IPS DF 6.9 (cell line): ENCODE measurements around the gene SSBP2.

Source experiments
- DNase-seq: peaks from one replicate; pipeline ENCODE4 v3.0.0-alpha.2; 2013; ENCODE audit warnings: low read depth, low spot score
- H3K27ac ChIP-seq: one replicate; pipeline ENCODE4 v1.5.1; 2013; ENCODE audit warnings: low read length, control low read depth
- H3K27me3 ChIP-seq: 2 replicates; pipeline ENCODE4 v1.6.1; 2013; ENCODE audit warnings: mild to moderate bottlenecking, low read length; ENCODE audit not compliant: control insufficient read depth, insufficient read depth
- H3K36me3 ChIP-seq: 2 replicates; pipeline ENCODE4 v1.6.1; 2013; ENCODE audit warnings: low read length; ENCODE audit not compliant: control insufficient read depth, insufficient read depth
- H3K4me1 ChIP-seq: 2 replicates; pipeline ENCODE4 v1.6.1; 2013; ENCODE audit warnings: low read length; ENCODE audit not compliant: control insufficient read depth, insufficient read depth
- H3K4me3 ChIP-seq: 2 replicates; pipeline ENCODE4 v1.5.1; 2013; ENCODE audit warnings: mild to moderate bottlenecking, low read length
- H3K9me3 ChIP-seq: 2 replicates; pipeline ENCODE4 v1.6.1; 2013; ENCODE audit warnings: low read length, inconsistent platforms; ENCODE audit not compliant: control insufficient read depth, insufficient read depth
- WGBS: extraction: QIAGEN DNeasy Blood & Tissue Kit; methylation state at CpG from one replicate; pipeline ENCODE4 v1.1.7; 2013; ENCODE audit warnings: mixed read lengths, missing lambda C conversion rate; ENCODE audit not compliant: insufficient read length, insufficient coverage; 5-methylcytosine and 5-hydroxymethylcytosine counted together

SSBP2 gene

GRCh38 chr5:81756016-81756415, 5.1 kb upstream of the SSBP2 start:
- H3K9me3 ChIP-seq = no peaks in the 10 kb centered on the region
- H3K4me1 ChIP-seq = peaks cover 1% of the 10 kb centered on the region; the same call in 1 of the 2 replicates
- H3K36me3 ChIP-seq = no peaks in the 10 kb centered on the region
- no peak for DNase-seq
- H3K4me3 ChIP-seq = no peak overlapping the region
- H3K27ac ChIP-seq = no peak overlapping the region
- H3K27me3 ChIP-seq = no peaks in the 10 kb centered on the region

DNA sequence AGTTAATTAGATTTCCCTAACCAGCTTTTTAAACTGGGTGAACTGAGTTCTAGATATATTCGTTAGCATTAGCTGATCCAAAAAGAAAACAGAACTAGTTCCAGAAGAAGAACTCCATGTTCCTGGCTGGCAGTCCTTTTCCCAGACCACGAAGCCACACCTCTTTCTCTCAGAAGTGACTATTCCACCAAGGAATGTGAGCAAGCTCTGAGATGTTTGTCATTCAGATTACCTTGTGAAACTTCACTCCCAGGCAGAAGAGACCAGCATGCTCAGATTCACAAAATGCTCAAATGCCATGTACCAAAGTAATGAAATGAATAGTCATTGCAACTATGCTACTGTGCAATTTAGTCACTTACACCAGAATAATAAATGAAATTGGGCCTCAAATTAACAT, 4.4 kb upstream of the SSBP2 start:
- no peaks in the 10 kb centered on the region for H3K27me3 ChIP-seq
- peaks cover 1% of the 10 kb centered on the region; the same call in 1 of the 2 replicates for H3K4me1 ChIP-seq
- no peak overlapping the region for H3K27ac ChIP-seq
- WGBS = no CpG with 5 or more reads among the region's 2 CpGs
- no peak overlapping the region for H3K4me3 ChIP-seq
- no peaks in the 10 kb centered on the region for H3K9me3 ChIP-seq
- no peaks in the 10 kb centered on the region for H3K36me3 ChIP-seq
- DNase-seq = peak; percentile 60

DNA sequence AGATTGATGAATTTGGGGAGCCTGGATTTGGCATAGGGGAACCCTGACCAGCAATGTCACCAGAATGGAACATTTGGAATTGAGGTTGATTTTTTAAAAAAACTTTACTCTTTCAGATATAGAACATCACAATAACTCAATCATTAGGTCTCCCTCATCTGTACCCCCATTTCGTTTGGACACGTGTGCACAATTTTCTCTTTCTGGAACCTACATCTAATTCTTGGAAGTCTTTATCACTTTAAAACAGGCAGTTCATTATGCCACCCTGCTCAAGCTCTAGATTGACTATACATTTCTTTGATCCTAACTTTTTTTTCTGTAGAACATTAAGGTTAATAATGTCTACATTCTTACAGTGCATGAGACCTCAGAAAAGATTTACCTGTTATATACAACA, 3.7 kb upstream of the SSBP2 start:
- Histone ChIP-seq H3K9me3 (no peaks in the 10 kb centered on the region), H3K36me3 (no peaks in the 10 kb centered on the region), H3K27me3 (no peaks in the 10 kb centered on the region), H3K4me3 (no peak overlapping the region), H3K27ac (no peak overlapping the region), H3K4me1 (no peaks in the 10 kb centered on the region; the same call in 1 of the 2 replicates)
- no peak for DNase-seq
- WGBS = no CpG with 5 or more reads among the region's 2 CpGs

DNA sequence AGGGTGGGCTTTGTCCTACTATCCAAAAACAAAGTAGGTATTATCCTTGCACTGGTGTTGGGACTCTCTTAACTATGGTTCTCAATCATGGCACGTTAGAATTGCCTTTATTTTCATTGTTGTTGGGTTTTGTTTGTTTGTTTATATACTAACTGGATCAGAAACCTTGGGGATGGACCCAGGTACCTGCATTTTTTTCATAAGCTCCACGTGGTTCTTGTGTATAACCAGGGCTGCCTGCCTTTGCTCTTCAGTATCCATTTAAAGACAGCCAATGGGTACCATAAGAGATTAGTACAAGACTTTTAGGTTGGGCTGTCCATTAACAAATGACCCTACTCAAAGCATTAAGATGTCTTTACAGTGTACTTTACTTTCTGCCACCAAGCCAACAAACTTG, 2.5 kb upstream of the SSBP2 start:
- no peaks in the 10 kb centered on the region for H3K36me3 ChIP-seq
- H3K4me1 ChIP-seq = no peaks in the 10 kb centered on the region; the same call in 1 of the 2 replicates
- no peak overlapping the region for H3K4me3 ChIP-seq
- H3K27me3 ChIP-seq = no peaks in the 10 kb centered on the region
- no peaks in the 10 kb centered on the region for H3K9me3 ChIP-seq
- no CpG with 5 or more reads among the region's 2 CpGs for WGBS
- H3K27ac ChIP-seq = no peak overlapping the region
- DNase-seq = no peak

DNA sequence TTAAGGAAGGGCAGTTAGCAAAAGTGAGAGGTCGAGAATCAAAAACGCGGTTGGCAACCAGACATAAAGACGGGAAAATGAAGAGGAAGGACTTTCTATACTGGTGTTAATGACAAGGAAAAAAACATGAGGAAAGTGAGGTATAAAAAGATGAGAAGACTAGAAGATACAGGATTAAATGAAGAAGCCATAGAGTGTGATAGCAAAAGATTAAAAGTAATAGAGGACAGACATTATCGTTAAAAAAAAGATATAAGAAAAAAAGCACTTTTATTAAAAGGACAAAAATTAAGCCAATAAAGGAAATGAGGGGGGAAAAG, 1.7 kb upstream of the SSBP2 start:
- Histone ChIP-seq H3K27ac (no peak overlapping the region), H3K4me3 (no peak overlapping the region), H3K4me1 (no peaks in the 10 kb centered on the region; the same call in 1 of the 2 replicates), H3K9me3 (no peaks in the 10 kb centered on the region), H3K36me3 (no peaks in the 10 kb centered on the region), H3K27me3 (no peaks in the 10 kb centered on the region)
- WGBS = no CpG with 5 or more reads among the region's 5 CpGs
- DNase-seq = no peak

- no peaks in the 10 kb centered on the region; the same call in 1 of the 2 replicates for H3K4me1 ChIP-seq
Observed at GRCh38 chr5:81751836-81752643, 1.1 kb upstream of the SSBP2 start.

GRCh38 chr5:81750308-81751008, 439 bp downstream of the SSBP2 start:
- Histone ChIP-seq H3K4me3 (peak overlapping the region; percentile 83), H3K36me3 (no peaks in the 10 kb centered on the region), H3K27ac (no peak overlapping the region), H3K9me3 (no peaks in the 10 kb centered on the region), H3K27me3 (no peaks in the 10 kb centered on the region), H3K4me1 (no peaks in the 10 kb centered on the region; the same call in 1 of the 2 replicates)
- no CpG with 5 or more reads among the region's 90 CpGs for WGBS
- DNase-seq = no peak

More at GRCh38 chr5:81751836-81752643, 1.1 kb upstream of the SSBP2 start:
- Histone ChIP-seq H3K27me3 (no peaks in the 10 kb centered on the region), H3K36me3 (no peaks in the 10 kb centered on the region), H3K9me3 (no peaks in the 10 kb centered on the region), H3K27ac (no peak overlapping the region), H3K4me3 (peak overlapping the region; percentile 50; the same call in 1 of the 2 replicates)
- WGBS = no CpG with 5 or more reads among the region's 37 CpGs
- DNase-seq = no peak

DNA sequence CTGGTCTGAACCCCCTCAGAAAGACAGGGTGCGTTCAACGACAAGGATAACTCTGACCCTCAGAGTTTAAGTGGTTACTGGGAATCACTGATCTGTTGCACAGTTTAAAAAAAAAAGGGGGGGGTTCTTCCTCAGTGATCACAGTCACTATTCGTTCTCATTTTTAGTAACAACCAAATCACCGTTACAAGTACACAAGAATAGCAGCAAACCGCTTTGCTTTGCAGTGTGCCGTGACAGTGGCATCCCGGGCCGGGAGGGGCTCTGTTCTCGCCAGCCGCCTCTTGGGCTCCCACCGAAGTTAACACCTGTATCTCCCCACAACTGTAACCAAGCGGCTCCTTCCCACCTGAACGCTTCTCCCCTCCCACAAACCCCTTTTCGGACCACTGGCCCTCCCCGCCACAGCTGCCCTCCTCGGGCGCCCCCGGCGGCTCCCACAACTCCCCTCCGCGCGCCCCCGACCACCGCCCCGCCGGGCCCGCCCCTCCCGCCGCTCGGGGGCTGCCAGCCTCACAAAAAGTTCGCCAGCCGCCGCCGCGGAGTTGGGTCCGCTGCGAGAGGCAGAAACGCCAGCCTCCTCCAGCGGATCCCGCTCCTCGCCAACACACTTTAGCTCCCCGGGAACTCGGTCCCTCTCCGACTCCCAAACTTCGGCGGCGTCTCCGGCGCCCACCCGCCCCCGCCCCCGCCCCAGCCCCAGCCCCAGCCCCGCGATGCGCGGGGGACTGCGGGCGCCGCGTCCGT, 1.2 kb downstream of the SSBP2 start:
- Histone ChIP-seq H3K9me3 (no peaks in the 10 kb centered on the region), H3K27me3 (no peaks in the 10 kb centered on the region), H3K27ac (no peak overlapping the region), H3K36me3 (no peaks in the 10 kb centered on the region), H3K4me3 (peak overlapping the region; percentile 83; the same call in 1 of the 2 replicates), H3K4me1 (no peaks in the 10 kb centered on the region; the same call in 1 of the 2 replicates)
- WGBS = no CpG with 5 or more reads among the region's 61 CpGs
- no peak for DNase-seq

DNA sequence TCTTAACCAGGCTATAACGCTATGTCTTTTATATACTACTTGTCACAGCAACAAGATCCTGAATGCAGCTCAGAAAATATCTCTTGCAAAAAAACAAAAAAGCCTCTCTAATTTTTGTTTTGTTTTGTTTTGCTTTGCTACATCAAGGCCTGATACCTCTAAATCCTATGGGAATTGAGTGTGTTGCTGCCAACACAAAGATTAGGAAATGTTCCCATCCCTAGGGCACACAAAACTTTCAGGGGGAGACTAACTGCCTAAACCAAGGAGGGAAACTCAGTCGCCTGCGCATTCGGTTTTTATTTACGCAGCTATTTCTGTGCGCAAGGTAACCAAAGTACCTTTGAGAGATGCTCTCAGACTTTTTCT, 1.7 kb downstream of the SSBP2 start:
- H3K4me3 ChIP-seq = peak overlapping the region; percentile 83; the same call in 1 of the 2 replicates
- no CpG with 5 or more reads among the region's 6 CpGs for WGBS
- DNase-seq = no peak
- H3K27me3 ChIP-seq = no peaks in the 10 kb centered on the region
- no peaks in the 10 kb centered on the region for H3K36me3 ChIP-seq
- no peak overlapping the region for H3K27ac ChIP-seq
- H3K9me3 ChIP-seq = no peaks in the 10 kb centered on the region
- no peaks in the 10 kb centered on the region; the same call in 1 of the 2 replicates for H3K4me1 ChIP-seq

GRCh38 chr5:81748556-81748955, 2.3 kb downstream of the SSBP2 start:
- no peaks in the 10 kb centered on the region for H3K27me3 ChIP-seq
- no peak overlapping the region for H3K27ac ChIP-seq
- H3K4me1 ChIP-seq = no peaks in the 10 kb centered on the region; the same call in 1 of the 2 replicates
- DNase-seq = no peak
- H3K36me3 ChIP-seq = no peaks in the 10 kb centered on the region
- no CpG with 5 or more reads among the region's 3 CpGs for WGBS
- no peak overlapping the region for H3K4me3 ChIP-seq
- no peaks in the 10 kb centered on the region for H3K9me3 ChIP-seq
